SU-DHL-6 (cell line): ENCODE data around the gene CHRNE.

ENCODE experiments used
- H2AFZ ChIP-seq: fragments of 200-600 bp; sonication (generic); 2 replicates; pipeline ENCODE4 v1.6.1; 2014; ENCODE audit warnings: low read depth, mild to moderate bottlenecking, moderate library complexity, mixed read lengths, antibody characterized with exemption, low read length; ENCODE audit not compliant: severe bottlenecking
- H3F3A ChIP-seq: fragments of 200-600 bp; shearing (Covaris generic); 2 replicates; pipeline ENCODE4 v1.6.0; 2016; ENCODE audit warnings: antibody characterized with exemption, mild to moderate bottlenecking; ENCODE audit not compliant: insufficient read depth
- H3K27ac ChIP-seq: fragments of 200-600 bp; sonication (generic); 2 replicates; pipeline ENCODE4 v1.5.1; 2016; ENCODE audit warnings: low read depth, mild to moderate bottlenecking, low read length, moderate library complexity, mixed read lengths
- H3K27me3 ChIP-seq: fragments of 200-600 bp; sonication (generic), shearing (Covaris generic); 2 replicates; pipeline ENCODE4 v1.6.0; 2014; ENCODE audit warnings: mild to moderate bottlenecking, low read length
- H3K36me3 ChIP-seq: fragments of 200-600 bp; sonication (generic); 2 replicates; pipeline ENCODE4 v1.6.1; 2014; ENCODE audit warnings: mild to moderate bottlenecking, low read length, mixed read lengths
- H3K4me2 ChIP-seq: fragments of 300-600, 200-600 bp; shearing (Covaris generic), sonication (generic); 2 replicates; pipeline ENCODE4 v1.6.0; 2014; ENCODE audit warnings: low read length, low read depth, mild to moderate bottlenecking; ENCODE audit not compliant: poor library complexity, severe bottlenecking
- H3K4me3 ChIP-seq: fragments of 200-600 bp; sonication (generic); 2 replicates; pipeline ENCODE4 v1.5.1; 2014; ENCODE audit warnings: antibody characterized with exemption, low read length, mild to moderate bottlenecking, mixed read lengths; ENCODE audit not compliant: insufficient read depth, poor library complexity, severe bottlenecking
- H3K79me2 ChIP-seq: fragments of 200-600 bp; sonication (generic); 2 replicates; pipeline ENCODE4 v1.6.1; 2014; ENCODE audit warnings: mild to moderate bottlenecking, low read length, moderate library complexity; ENCODE audit not compliant: insufficient read depth
- H3K9ac ChIP-seq: fragments of 200-600 bp; sonication (generic); 2 replicates; pipeline ENCODE4 v1.7.0; 2014; ENCODE audit warnings: mild to moderate bottlenecking, low read length
- H3K9me2 ChIP-seq: fragments of 200-600 bp; sonication (generic); replicated peaks from 2 replicates; pipeline ENCODE4 v1.6.1; 2014; ENCODE audit warnings: low read length; ENCODE audit not compliant: insufficient read depth
- H3K9me3 ChIP-seq: fragments of 200-600 bp; sonication (generic); 2 replicates; pipeline ENCODE4 v1.6.1; 2014; ENCODE audit warnings: low read length, mixed read lengths; ENCODE audit not compliant: insufficient read depth
- H4K20me1 ChIP-seq: fragments of 200-600 bp; sonication (generic); 2 replicates; pipeline ENCODE4 v1.6.1; 2014; ENCODE audit warnings: low read depth, mild to moderate bottlenecking, antibody characterized with exemption, low read length, moderate library complexity, mixed read lengths
- CTCF ChIP-seq: fragments of 200-600 bp; sonication (generic); IDR thresholded peaks from one replicate; pipeline ENCODE4 v1.5.1; 2017; ENCODE audit warnings: antibody characterized with exemption, mild to moderate bottlenecking, low read length, moderate library complexity; ENCODE audit not compliant: insufficient read depth, poor library complexity, severe bottlenecking
- EZH2phosphoT487 ChIP-seq: fragments of 200-600 bp; sonication (generic), shearing (Covaris generic); conservative IDR thresholded peaks from 2 replicates; pipeline ENCODE4 v1.6.1; 2018; ENCODE audit warnings: mild to moderate bottlenecking, antibody characterized with exemption, low read length, moderate library complexity, mixed read lengths

CHRNE gene

GRCh38 chr17:4880857-4881256 lies 22.0 kb downstream of the CHRNE start:
- Histone ChIP-seq H3K79me2 (no peaks in the 10 kb centered on the region; the same call in 1 of the 2 replicates), H3F3A (no peaks in the 10 kb centered on the region), H3K4me2 (no peak overlapping the region), H3K36me3 (no peaks in the 10 kb centered on the region), H3K27ac (no peak overlapping the region), H3K9me2 (no peaks in the 10 kb centered on the region), H3K9me3 (no peaks in the 10 kb centered on the region), H3K27me3 (no peaks in the 10 kb centered on the region), H3K4me3 (no peak overlapping the region), H3K9ac (no peak overlapping the region), H4K20me1 (no peaks in the 10 kb centered on the region), H2AFZ (no peak overlapping the region)
- no peak for TF ChIP-seq CTCF
- TF ChIP-seq EZH2phosphoT487 = no peak

DNA sequence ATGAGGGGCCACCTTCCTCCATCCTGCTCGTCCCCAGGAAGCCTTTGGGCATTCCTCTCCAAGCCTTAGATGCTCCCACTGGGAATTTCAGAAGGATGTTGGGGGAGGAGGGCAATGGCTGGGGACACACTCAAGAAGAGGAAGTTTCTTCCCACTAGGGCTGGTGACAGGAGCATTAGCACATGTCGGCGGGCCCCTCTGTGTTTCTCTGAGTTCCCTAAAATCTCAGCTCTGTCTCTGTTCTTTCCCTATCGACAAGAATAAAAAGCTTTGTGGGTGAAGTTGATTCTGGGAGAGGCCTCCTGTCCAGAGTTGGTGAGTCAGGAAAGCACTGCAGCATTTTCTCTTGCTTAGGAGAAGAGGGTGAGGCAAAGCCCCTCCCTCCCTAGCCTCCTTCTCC lies 23.3 kb downstream of the CHRNE start:
- H3K79me2 ChIP-seq = no peaks in the 10 kb centered on the region; the same call in 1 of the 2 replicates
- no peak overlapping the region for H3K4me3 ChIP-seq
- H3K9me2 ChIP-seq = no peaks in the 10 kb centered on the region
- H3K4me2 ChIP-seq = no peak overlapping the region
- no peak overlapping the region for H3K27ac ChIP-seq
- H3K36me3 ChIP-seq = no peaks in the 10 kb centered on the region
- no peaks in the 10 kb centered on the region for H3F3A ChIP-seq
- H2AFZ ChIP-seq = no peak overlapping the region
- no peaks in the 10 kb centered on the region for H4K20me1 ChIP-seq
- TF ChIP-seq EZH2phosphoT487 (no peak), CTCF (no peak)
- no peak overlapping the region for H3K9ac ChIP-seq
- no peaks in the 10 kb centered on the region for H3K27me3 ChIP-seq
- H3K9me3 ChIP-seq = no peaks in the 10 kb centered on the region

DNA sequence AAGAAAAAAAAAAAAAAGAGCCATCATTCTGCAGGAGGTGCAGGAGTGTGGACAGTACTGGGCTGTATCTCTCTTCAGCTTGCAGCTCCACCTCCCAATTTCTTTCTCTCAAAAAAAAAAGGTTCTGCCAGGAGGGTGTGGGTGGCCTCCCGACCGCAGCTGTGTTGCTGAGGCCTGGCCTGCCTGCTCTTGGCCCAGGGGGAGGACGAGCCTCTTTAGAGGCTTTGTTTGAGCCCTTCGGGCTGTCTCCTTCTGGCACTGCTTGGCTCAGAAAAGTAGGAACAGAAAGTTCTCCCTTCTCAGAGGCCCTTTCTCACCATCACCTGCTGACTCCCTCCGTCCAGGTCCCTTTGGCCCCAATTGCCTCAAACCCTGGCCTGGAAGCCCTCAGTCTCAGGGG lies 25.8 kb downstream of the CHRNE start:
- H3K36me3 ChIP-seq = no peaks in the 10 kb centered on the region
- H3K27me3 ChIP-seq = no peaks in the 10 kb centered on the region
- H3K9me3 ChIP-seq = no peaks in the 10 kb centered on the region
- H3K27ac ChIP-seq = no peak overlapping the region
- no peaks in the 10 kb centered on the region for H3K9me2 ChIP-seq
- H3K79me2 ChIP-seq = no peaks in the 10 kb centered on the region; the same call in 1 of the 2 replicates
- no peak overlapping the region for H3K4me2 ChIP-seq
- no peak for TF ChIP-seq CTCF
- TF ChIP-seq EZH2phosphoT487 = no peak
- no peaks in the 10 kb centered on the region for H4K20me1 ChIP-seq
- no peak overlapping the region for H3K9ac ChIP-seq
- no peak overlapping the region for H3K4me3 ChIP-seq
- H3F3A ChIP-seq = no peaks in the 10 kb centered on the region
- no peak overlapping the region for H2AFZ ChIP-seq

DNA sequence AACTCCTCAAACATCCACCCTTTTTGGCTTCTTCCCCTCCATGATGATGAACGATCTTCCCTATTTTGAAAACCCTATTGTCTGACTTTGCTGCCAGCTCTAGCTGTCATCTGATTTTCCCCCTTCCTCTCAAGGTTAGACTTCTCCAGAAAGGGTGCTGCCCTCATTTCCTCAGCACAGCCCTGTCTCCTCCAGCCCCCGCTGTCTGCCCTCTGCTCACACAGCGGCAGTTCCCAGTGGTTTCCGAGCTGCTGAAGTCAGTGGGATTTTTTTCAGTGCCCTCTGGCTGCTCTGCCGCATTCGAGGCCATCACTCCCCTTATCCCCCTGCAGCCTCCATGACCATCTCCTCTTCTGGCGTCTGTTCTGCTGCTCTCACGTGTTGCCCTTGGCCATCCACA lies 30.1 kb downstream of the CHRNE start:
- H3K9ac ChIP-seq = no peak overlapping the region
- no peaks in the 10 kb centered on the region for H3K9me2 ChIP-seq
- H3K36me3 ChIP-seq = no peaks in the 10 kb centered on the region
- peaks cover 4% of the 10 kb centered on the region; the same call in 1 of the 2 replicates for H3K79me2 ChIP-seq
- no peak overlapping the region for H2AFZ ChIP-seq
- H3K4me3 ChIP-seq = no peak overlapping the region
- no peak overlapping the region for H3K27ac ChIP-seq
- no peaks in the 10 kb centered on the region for H3K27me3 ChIP-seq
- H3K4me2 ChIP-seq = no peak overlapping the region
- H4K20me1 ChIP-seq = no peaks in the 10 kb centered on the region
- no peaks in the 10 kb centered on the region for H3K9me3 ChIP-seq
- H3F3A ChIP-seq = no peaks in the 10 kb centered on the region
- TF ChIP-seq EZH2phosphoT487 = no peak
- TF ChIP-seq CTCF = no peak
